ENCODE data around the gene KLHL29. TPM values are rescaled to one million over a fixed set of nuclear protein-coding genes. Genes with fewer than 3 reads are reported as not detected.
A peak's percentile ranks its signal among the peaks of the same experiment; 100 is the strongest.

The KLHL29 gene
- 7.3 and 8.4 TPM in 2 replicates for total RNA-seq
- long read RNA-seq, full-length matches to known transcripts, result 1 of 5 reads
- long read RNA-seq, partial matches to known transcripts, result 2 of 5 reads
- long read RNA-seq, other reads (novel, unspliced or antisense), result 2 of 5 reads

GRCh38 chr2:23384551-23385343, at the start of gene KLHL29:
Gene KLHL29, plus strand, starts transcription at chr2:23385179. Its CDS starts 177,018 bp downstream, at chr2:23562197.
- Mint-ChIP-seq H3K27me3 (ENCODE audit: low read depth) (peaks cover 58% of the 10 kb centered on the region), H3K9me3 (no peaks in the 10 kb centered on the region), H3K27ac (ENCODE audit: unreplicated experiment) (no peak within 1 kb of the TSS), H3K36me3 (ENCODE audit: low read depth) (no peaks in the 10 kb centered on the region), H3K4me1 (peaks cover 34% of the 10 kb centered on the region), H3K4me3 (peak within 1 kb of the TSS; percentile 93)
- peak; percentile 53 for DNase-seq (ENCODE audit: low read depth, low spot score)
- TF ChIP-seq, protein P1, sequence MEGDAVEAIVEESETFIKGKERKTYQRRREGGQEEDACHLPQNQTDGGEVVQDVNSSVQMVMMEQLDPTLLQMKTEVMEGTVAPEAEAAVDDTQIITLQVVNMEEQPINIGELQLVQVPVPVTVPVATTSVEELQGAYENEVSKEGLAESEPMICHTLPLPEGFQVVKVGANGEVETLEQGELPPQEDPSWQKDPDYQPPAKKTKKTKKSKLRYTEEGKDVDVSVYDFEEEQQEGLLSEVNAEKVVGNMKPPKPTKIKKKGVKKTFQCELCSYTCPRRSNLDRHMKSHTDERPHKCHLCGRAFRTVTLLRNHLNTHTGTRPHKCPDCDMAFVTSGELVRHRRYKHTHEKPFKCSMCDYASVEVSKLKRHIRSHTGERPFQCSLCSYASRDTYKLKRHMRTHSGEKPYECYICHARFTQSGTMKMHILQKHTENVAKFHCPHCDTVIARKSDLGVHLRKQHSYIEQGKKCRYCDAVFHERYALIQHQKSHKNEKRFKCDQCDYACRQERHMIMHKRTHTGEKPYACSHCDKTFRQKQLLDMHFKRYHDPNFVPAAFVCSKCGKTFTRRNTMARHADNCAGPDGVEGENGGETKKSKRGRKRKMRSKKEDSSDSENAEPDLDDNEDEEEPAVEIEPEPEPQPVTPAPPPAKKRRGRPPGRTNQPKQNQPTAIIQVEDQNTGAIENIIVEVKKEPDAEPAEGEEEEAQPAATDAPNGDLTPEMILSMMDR (conservative IDR thresholded peaks at IDR 0.05), result no peak

- Mint-ChIP-seq H3K4me1 (peaks cover 8% of the 10 kb centered on the region), H3K27me3 (ENCODE audit: low read depth) (peaks cover 10% of the 10 kb centered on the region), H3K27ac (ENCODE audit: unreplicated experiment) (no peak overlapping the region), H3K9me3 (peaks cover 7% of the 10 kb centered on the region), H3K36me3 (ENCODE audit: low read depth) (no peaks in the 10 kb centered on the region), H3K4me3 (no peak overlapping the region)
- no peak for DNase-seq (ENCODE audit: low read depth, low spot score)
- TF ChIP-seq, protein P1 (conservative IDR thresholded peaks at IDR 0.05), result no peak
Observed at GRCh38 chr2:23335550-23335949, 49.4 kb upstream of the KLHL29 start.

DNA sequence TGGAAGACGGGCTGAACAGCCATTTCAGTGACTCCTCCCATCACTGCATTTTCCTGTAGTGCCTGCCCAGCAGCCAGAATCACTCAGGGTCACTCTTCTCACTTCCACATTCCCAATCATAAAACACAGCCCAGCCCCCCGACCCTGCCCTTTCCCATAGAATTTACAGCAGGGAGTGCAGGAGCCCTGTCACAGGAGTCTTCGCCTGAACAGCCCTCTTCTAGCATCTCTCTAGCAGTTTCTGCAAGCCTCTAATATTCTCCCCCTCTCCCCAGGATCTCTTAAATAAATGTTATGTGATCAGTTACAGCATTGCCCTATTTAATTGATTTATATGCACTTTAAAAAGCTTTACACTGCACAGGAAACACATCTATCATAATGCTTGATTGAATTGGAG, 42.9 kb upstream of the KLHL29 start:
- no peaks in the 10 kb centered on the region for H3K4me1 Mint-ChIP-seq
- DNase-seq (ENCODE audit: low read depth, low spot score), result no peak
- no peaks in the 10 kb centered on the region for H3K27me3 Mint-ChIP-seq (ENCODE audit: low read depth)
- no peak overlapping the region for H3K4me3 Mint-ChIP-seq
- no peaks in the 10 kb centered on the region for H3K36me3 Mint-ChIP-seq (ENCODE audit: low read depth)
- TF ChIP-seq, protein P1 (conservative IDR thresholded peaks at IDR 0.05), result no peak
- H3K27ac Mint-ChIP-seq (ENCODE audit: unreplicated experiment), result no peak overlapping the region
- H3K9me3 Mint-ChIP-seq, result peaks cover 12% of the 10 kb centered on the region

DNA sequence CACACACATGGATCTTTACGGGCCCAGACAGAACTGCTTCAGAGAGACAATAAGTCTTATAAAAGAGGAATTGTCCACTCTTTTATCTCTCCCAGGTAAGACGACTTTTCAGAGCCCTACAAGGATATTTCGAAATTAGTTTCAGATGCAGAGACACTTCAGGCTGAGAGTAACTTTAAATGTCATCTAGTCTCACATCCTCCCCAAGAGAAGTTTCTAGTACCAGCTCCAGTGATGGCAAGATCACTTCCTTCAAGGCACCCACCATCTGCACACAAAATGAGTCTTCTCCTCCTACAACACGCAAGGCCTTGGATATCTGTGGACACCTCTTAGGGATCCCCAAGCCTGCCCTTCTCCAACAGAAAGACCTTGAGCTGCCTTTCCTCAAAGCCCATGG, 39.0 kb upstream of the KLHL29 start:
- TF ChIP-seq, protein P1 (conservative IDR thresholded peaks at IDR 0.05), result no peak
- no peaks in the 10 kb centered on the region for H3K27me3 Mint-ChIP-seq (ENCODE audit: low read depth)

DNA sequence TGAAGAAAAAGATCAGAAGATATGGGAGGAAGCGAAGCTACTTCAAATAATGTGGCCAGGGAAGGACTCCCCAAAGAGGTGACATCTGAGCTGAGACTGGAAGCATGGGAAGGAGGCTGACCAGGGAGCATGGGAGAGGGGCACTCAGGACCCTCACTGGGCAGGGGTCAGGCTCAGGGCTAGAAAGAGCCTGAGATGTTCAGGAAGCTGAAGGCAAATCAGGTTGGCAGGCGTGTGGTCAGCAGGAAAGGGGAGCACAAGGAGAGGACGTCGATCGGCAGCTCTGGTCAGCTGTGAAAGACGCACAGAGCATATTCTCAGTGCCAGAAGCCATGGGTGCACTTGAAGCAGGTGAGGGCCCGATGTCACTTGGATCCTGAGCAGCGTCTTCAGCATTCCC, 38.2 kb upstream of the KLHL29 start:
- H3K9me3 Mint-ChIP-seq, result peaks cover 6% of the 10 kb centered on the region
- TF ChIP-seq, protein P1 (conservative IDR thresholded peaks at IDR 0.05), result no peak
- no peak overlapping the region for H3K27ac Mint-ChIP-seq (ENCODE audit: unreplicated experiment)
- no peak overlapping the region for H3K4me3 Mint-ChIP-seq
- H3K27me3 Mint-ChIP-seq (ENCODE audit: low read depth), result no peaks in the 10 kb centered on the region
- H3K4me1 Mint-ChIP-seq, result peaks cover 14% of the 10 kb centered on the region
- DNase-seq (ENCODE audit: low read depth, low spot score), result no peak
- H3K36me3 Mint-ChIP-seq (ENCODE audit: low read depth), result no peaks in the 10 kb centered on the region

More for the DNA sequence above, 39.0 kb upstream of the KLHL29 start:
- H3K27ac Mint-ChIP-seq (ENCODE audit: unreplicated experiment), result no peak overlapping the region
- no peak for DNase-seq (ENCODE audit: low read depth, low spot score)
- H3K4me3 Mint-ChIP-seq, result no peak overlapping the region
- H3K9me3 Mint-ChIP-seq, result peaks cover 6% of the 10 kb centered on the region
- H3K36me3 Mint-ChIP-seq (ENCODE audit: low read depth), result no peaks in the 10 kb centered on the region
- H3K4me1 Mint-ChIP-seq, result peaks cover 10% of the 10 kb centered on the region
